Measurements from ENCODE around the gene SLC16A3.
"Not testable (repeated sequence)": the region's sequence is repeated elsewhere in the genome, so short reads cannot be mapped to it uniquely, and the experiment has no call there.

The SLC16A3 gene

GRCh38 chr17:82228842-82229697 is at the start of gene SLC16A3:
SLC16A3 (plus strand) TSS chr17:82229042; CDS start chr17:82236009, 6,967 bp downstream.
- peak in 1 of 2 donors; percentile 45 for DNase-seq (ENCODE audit: low read depth in 2 of 2)

DNA sequence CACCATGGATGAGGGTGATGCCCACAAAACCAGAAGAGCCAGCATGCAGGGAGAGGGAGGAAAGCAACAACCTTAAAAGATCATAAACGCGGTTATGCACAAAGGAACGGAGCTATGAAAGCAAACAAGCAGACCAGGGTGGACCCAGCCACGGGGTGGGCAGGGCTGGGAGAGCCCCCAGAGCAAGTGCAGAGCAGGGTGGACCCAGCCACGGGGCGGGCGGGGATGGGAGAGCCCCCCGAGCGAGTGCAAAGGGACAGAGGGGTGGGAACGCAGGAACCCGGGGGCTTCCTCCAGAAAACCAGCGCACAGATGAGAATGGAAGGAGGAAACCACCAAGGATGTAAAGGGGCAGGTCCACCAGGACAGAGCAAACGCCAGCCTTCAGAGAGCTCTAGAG is 49.4 kb upstream of the SLC16A3 start:
- no peak for DNase-seq (ENCODE audit: low read depth in 2 of 2)

DNA sequence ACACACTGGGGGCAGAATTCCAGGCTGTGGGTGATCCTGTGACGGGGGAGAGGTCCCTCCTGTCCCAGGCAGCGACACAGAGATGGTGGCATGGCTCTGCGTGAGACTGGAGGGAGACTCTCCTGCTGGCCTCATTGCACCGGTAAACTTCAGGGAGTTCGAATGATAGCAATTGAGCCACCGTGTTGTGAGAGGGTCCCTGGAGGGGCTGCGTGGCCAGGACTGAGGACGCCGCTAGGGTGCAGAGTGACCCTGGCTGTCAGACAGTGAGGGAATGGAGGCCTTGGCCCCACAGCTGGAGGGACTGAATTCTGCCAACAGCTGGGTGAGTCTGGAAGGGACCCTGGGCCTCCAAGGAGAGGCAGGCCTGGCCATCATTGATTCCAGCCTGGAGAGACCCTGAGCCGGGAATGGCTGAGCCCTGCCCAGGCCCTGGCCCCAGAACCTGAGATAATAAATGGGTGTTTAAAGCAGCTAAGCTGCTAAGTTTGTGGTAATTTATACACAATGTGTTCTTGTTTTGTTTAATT is 48.8 kb upstream of the SLC16A3 start:
- DNase-seq (ENCODE audit: low read depth in 2 of 2), result no peak

GRCh38 chr17:82180776-82181528 is 47.9 kb upstream of the SLC16A3 start:
- no peak for DNase-seq (ENCODE audit: low read depth in 2 of 2)

DNA sequence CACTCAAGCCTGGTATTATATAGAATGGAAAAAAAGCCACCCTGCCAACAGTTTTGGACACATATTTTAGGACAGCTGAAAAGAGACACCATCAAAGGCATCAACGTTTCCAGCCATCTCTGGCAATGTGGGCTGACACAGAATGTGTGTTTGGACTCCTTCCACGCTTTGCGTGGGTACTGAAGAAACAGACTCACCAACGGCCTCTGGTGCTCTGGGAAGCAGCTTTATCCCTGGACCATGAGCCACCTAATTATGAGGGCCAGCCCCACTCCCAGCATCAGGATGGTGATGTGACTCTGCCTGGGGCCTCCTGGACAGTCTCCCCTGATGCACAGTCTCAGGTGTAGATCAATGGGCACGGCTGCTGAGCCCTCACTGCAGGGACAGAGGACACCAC is 44.1 kb upstream of the SLC16A3 start:
- DNase-seq (ENCODE audit: low read depth in 2 of 2), result no peak

DNA sequence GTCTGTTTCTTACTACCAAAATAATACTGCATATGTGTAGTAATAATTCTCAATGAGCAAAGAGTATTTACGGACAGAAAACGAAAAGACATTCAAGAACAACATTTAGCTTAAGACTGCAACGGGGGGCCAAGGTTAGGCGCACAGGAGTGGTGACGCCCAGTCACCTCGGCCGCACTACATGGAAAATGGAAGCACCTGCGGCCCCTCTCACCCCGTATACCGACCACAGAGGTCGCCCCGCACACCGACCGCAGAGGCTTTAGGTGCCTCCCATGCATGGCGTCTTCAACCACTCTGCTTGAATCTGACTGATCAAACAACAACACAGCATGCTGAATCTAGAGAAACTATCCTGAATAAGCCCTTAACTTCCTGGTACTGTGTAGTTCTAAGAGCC is 42.6 kb upstream of the SLC16A3 start:
- DNase-seq (ENCODE audit: low read depth in 2 of 2), result no peak

DNA sequence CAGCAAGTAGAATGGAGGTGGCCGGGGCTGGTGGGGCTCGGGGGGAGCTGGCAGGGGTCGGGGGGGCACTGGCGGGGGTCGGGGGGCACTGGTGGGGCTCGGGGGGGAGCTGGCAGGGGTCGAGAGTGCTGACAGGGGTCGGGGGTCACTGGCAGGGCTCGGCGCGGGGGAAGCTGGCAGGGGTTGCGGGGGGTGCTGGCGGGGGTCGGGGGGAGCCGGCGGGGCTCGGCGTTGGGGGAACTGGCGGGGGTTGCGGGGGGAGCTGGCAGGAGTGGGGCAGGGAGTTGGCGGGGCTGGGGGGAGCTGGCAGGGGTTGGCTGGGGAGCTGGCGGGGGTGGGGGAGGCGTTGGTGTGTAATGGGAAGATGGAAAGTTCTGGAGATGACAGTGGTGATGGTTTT is 41.3 kb upstream of the SLC16A3 start:
- DNase-seq (ENCODE audit: low read depth in 2 of 2), result no peak

DNA sequence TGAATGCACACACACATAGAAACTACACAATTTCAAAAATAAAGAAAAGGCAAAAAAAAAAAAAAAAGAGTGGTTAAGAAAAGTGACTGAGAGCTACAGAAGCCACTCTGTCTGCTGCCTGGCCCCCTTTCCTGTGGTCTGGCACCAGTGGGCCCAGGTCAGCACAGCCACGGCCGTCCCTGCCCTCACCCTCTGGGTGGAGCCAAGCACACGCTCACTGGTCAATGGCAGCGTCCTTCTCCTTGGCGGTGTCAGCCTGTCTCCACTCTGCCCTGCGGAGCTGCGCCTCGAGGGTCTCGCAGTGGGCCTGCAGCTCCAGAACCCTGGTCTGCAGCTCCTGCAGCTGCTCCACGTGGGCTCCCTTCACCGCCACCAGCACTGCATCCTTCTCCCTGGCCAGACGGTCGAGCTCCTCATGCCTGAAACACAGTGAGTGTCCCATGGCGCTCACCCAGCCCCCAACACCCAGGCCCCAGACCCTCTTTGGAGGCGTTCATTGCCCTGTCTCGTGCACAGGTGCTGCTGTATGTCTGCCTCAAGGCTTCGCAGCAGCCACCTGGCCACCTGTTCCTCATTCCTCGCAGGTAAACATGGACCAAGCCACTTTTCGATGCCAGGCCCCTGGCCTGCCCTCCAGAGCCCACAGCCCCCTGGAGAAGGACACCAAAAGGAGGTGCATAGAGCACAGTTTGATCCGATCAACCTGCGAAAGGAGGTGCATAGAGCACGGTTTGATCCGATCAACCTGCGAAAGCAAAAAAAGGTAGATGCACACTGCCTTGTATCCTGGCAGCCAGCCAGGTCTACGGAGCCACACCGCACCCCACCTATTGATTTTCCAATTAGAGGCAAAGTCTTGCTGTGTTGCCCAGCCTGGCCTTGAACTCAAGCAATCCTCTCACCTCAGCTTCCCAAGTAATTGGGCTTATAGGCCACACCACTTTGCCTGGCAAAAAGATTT is 40.6 kb upstream of the SLC16A3 start:
- DNase-seq (ENCODE audit: low read depth in 2 of 2), result no peak

GRCh38 chr17:82193050-82193449 is 35.8 kb upstream of the SLC16A3 start:
- not testable (repeated sequence) for DNase-seq (ENCODE audit: low read depth in 2 of 2)

DNA sequence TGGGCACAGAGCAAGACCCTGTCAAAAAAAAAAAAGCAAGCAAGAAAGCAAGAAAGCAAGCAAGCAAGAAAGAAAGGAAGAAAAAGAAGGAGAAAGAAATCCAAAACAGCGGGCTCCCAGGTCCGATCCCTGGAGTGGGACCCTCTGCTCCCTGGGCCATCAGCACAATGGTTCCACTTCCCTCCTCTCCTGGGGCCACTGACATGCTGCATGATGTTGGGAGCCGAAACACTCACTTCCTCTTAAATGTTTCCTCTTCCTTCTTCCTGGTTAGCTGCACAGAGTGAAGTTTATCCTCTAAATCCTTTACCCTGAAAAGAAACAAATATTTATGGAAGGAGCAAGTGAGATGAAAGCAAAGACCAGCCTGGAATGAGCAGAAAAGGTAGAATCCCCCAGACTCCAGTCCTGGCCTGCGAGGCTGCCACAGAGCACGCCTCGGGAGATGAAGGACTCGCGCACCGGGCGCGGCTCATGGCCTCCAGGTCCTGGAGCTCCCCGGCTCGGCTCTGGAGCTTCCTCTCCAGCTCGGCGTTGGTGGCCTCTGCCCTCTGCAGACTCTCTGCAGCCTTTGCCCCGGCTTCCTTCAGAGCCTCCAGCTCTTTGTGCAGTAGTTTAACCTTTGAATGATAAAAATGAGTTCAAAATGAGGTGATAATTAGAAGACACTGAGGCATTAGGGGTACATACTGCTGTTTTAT is 35.2 kb upstream of the SLC16A3 start:
- DNase-seq (ENCODE audit: low read depth in 2 of 2), result no peak

DNA sequence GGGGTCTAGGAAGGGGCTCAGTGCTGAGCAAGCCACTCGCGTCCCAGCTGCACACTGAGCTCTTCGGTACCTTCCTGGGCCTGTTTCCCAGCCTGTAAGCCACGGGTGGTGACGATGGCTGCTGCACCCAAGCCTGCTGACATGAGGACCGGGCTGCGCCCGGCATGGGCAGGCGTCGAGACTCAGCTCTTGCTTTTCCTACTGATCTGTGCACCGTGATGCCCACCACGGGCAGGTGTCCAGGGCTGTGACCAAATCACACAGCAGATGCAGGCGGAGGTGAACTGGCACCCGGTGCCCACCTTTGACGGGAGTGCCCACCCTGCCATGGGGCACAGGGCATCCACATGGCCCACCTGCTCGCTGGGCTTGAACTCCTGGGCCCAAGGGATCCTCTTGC is 34.1 kb upstream of the SLC16A3 start:
- no peak for DNase-seq (ENCODE audit: low read depth in 2 of 2)

GRCh38 chr17:82195675-82196672 is 32.9 kb upstream of the SLC16A3 start:
- no peak for DNase-seq (ENCODE audit: low read depth in 2 of 2)

DNA sequence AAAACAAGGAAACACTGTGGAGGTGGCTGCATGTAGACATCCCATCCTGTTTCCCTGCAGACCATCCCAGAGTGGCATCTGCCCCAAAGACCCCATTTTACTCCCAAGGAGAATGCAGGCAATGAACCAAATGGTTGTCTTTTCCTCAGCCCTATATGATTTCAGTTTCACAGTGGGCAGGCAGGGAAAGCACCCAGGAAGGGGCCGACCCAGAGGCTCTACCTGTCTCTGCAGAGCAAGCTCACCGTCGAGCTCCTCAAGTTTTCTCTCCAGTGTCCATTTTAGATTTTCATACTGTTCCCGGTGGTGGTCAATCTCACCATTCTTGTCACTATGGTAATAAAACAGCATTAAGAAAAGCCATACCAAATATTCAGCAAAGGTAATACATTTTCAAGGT is 30.8 kb upstream of the SLC16A3 start:
- DNase-seq (ENCODE audit: low read depth in 2 of 2), result no peak

- no peak for DNase-seq (ENCODE audit: low read depth in 2 of 2)
Measured at GRCh38 chr17:82199496-82199895, 29.3 kb upstream of the SLC16A3 start.

- DNase-seq (ENCODE audit: low read depth in 2 of 2), result no peak
Measured at GRCh38 chr17:82200135-82200534, 28.7 kb upstream of the SLC16A3 start.

DNA sequence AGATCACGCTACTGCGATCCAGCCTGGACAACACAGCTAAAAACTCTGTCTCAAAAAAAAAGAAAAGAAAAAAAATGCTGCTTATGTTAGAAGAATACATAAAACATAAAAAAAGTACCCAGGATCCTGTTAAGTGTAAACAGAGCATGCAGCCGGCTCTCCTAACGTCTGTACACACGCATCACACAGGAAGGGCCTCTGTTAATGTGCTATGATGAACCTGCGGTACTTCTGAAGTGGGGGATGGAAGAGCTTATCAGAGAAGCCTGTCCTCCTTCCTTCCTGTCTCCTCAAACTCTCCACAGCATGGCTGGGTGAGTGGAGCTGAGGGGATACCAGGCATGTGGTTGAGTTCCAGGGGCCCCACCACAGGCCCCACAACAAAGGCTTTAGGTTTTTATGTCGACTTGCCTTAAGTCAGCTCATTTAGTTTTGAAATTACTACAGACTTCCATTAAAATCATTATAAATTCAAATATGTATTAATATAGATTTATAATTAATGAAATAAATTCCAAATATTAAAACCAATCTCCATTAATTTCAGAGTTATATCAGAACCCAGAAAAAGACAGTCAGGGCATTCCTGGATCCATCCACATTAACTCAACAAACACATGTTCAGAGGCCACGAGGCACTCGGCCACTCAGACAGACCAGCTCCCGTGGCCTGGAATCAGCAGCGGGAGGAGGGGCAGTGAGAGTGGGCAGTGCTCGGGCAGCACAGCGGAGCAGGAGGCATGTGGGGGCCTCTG is 27.9 kb upstream of the SLC16A3 start:
- peak in 1 of 2 donors; percentile 34 for DNase-seq (ENCODE audit: low read depth in 2 of 2)

DNA sequence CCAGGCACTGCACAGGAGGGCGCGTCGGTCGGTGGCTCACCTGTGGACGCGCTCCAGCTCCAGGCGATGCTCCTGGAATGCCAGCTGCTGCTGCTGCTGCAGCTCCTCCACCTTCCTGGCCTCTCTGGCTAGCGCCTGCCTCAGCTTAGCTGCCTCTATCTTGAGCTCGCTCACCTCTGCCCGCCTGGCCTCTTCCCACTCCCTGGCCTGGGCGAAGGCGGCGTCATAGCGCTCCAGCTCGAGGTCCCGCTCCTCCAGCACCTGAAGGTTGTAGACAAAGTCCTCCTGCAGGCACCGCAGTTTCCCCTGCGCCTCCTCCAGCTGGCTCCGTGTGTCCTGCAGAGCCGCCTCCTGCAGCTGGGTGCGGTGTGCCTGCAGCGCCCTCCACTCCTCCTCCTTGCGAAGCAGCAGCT is 27.3 kb upstream of the SLC16A3 start:
- DNase-seq (ENCODE audit: low read depth in 2 of 2), result no peak

- DNase-seq (ENCODE audit: low read depth in 2 of 2), result no peak
Measured at GRCh38 chr17:82202981-82203380, 25.9 kb upstream of the SLC16A3 start.

DNA sequence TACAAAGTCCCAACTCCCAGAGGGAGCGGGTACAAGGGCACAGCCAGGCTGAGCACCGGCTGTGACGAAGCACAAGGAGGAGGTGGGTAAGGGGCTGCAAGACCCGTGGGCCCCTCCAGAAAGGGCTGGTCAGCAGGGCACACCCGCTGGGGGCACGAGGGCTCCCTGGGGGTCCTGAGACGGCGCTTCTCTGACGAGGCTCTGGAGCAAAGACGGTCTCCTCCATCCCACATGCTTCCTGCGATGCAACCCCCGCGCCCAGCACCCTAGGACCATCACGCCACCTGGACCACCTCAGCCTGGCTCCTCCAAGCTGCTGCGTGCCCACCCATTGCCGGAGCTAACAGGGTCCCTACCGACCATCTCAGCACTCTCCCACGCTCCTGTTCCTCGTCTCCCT is 24.9 kb upstream of the SLC16A3 start:
- DNase-seq (ENCODE audit: low read depth in 2 of 2), result no peak

All from stimulated activated CD4-positive, alpha-beta T cell treated with anti-CD3 and anti-CD28 coated beads, Interleukin-1b, Interleukin-23, amount 100 ng/mL, for 1 hour (primary cell).